Suprapubic skin (tissue), 4 donors: ENCODE measurements around the gene SPAG16. TPM values are rescaled to one million over a fixed set of nuclear protein-coding genes. Genes with fewer than 3 reads are reported as not detected.
"Not testable (repeated sequence)": the region's sequence is repeated elsewhere in the genome, so short reads cannot be mapped to it uniquely, and the experiment has no call there.

Source experiments
- DNase-seq, 2 donors: peaks; one replicate each; pipeline ENCODE4 v3.0.0-alpha.2; 2019; ENCODE audit warnings: low spot score in 2 of 2
- H3K27ac ChIP-seq: fragments of 200-600 bp; sonication (generic); one replicate; pipeline ENCODE4 v1.5.1; 2019
- H3K27me3 ChIP-seq: fragments of 200-600 bp; sonication (generic); one replicate; pipeline ENCODE4 v1.5.1; 2019
- H3K36me3 ChIP-seq: fragments of 200-600 bp; sonication (generic); one replicate; pipeline ENCODE4 v1.5.1; 2019
- H3K4me1 ChIP-seq: fragments of 200-600 bp; sonication (generic); one replicate; pipeline ENCODE4 v1.5.1; 2019
- H3K4me3 ChIP-seq: fragments of 200-600 bp; sonication (generic); one replicate; pipeline ENCODE4 v1.5.1; 2019; ENCODE audit warnings: mild to moderate bottlenecking
- H3K9me3 ChIP-seq: fragments of 200-600 bp; sonication (generic); one replicate; pipeline ENCODE4 v1.5.1; 2019
- EP300 ChIP-seq: sonication (generic); formaldehyde crosslinking; IDR thresholded peaks from one replicate; pipeline ENCODE4 v1.6.1; 2017; ENCODE audit warnings: antibody characterized with exemption
- POLR2A ChIP-seq, 2 donors: fragments of 450-650 bp; IDR thresholded peaks; one replicate each; pipeline ENCODE4 v1.6.1; 2017; ENCODE audit warnings: antibody characterized with exemption in 2 of 2, mild to moderate bottlenecking in 2 of 2, moderate library complexity in 2 of 2
- POLR2AphosphoS5 ChIP-seq, 3 donors: sonication (generic); formaldehyde crosslinking; IDR thresholded peaks; one replicate each; pipeline ENCODE4 v1.6.1; 2017; ENCODE audit warnings: antibody characterized with exemption in 3 of 3
- WGBS: methylation state at CpG from one replicate; pipeline ENCODE4 v1.1.5; 2018; 5-methylcytosine and 5-hydroxymethylcytosine counted together
- total RNA-seq, 4 donors: library from RNA; depleted of rRNA; stranded (reverse); fragments of >200 nt; gene quantifications; one replicate each; pipeline ENCODE4 v1.1.0, GENCODE V29; 2016
- TF ChIP-seq, protein P1 (sequence below), 2 donors: fragments of 200-600 bp in 1 of 2; fragments of 450-650 bp in 1 of 2; sonication (generic) in 1 of 2; IDR thresholded peaks; one replicate each; pipeline ENCODE4 v1.5.1; 2016 to 2019; ENCODE audit warnings: antibody characterized with exemption in 2 of 2, mild to moderate bottlenecking in 1 of 2, moderate library complexity in 1 of 2

Gene SPAG16
- total RNA-seq, 4 donors from 2014 or later: 17.5 to 31.4 (median 22.0) TPM

DNA sequence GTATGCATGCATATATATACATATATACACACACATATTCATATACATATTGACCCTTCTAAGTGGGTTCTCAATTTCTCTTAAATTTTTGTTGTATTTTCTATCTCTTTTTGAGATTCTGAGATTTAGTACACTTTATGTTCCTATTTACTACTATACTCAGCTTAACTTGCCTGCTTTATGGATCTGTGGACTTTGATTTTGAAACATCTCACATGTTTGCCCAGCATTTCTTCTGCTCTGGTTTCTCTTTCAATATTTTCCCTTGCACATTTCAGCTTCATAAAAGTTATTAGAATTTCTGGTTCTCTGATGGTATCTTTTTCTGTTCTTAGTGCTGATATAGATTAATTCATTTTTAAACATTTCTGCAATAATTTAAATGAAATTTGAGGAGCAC, 380.6 kb downstream of the SPAG16 start:
- no peak overlapping the region for H3K27ac ChIP-seq
- no peaks in the 10 kb centered on the region for H3K4me1 ChIP-seq
- H3K9me3 ChIP-seq: peaks cover 12% of the 10 kb centered on the region
- H3K36me3 ChIP-seq: no peaks in the 10 kb centered on the region
- no peak overlapping the region for H3K4me3 ChIP-seq
- TF ChIP-seq, protein P1, sequence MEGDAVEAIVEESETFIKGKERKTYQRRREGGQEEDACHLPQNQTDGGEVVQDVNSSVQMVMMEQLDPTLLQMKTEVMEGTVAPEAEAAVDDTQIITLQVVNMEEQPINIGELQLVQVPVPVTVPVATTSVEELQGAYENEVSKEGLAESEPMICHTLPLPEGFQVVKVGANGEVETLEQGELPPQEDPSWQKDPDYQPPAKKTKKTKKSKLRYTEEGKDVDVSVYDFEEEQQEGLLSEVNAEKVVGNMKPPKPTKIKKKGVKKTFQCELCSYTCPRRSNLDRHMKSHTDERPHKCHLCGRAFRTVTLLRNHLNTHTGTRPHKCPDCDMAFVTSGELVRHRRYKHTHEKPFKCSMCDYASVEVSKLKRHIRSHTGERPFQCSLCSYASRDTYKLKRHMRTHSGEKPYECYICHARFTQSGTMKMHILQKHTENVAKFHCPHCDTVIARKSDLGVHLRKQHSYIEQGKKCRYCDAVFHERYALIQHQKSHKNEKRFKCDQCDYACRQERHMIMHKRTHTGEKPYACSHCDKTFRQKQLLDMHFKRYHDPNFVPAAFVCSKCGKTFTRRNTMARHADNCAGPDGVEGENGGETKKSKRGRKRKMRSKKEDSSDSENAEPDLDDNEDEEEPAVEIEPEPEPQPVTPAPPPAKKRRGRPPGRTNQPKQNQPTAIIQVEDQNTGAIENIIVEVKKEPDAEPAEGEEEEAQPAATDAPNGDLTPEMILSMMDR (IDR thresholded peaks at IDR 0.05): no peak
- TF ChIP-seq POLR2AphosphoS5 (IDR thresholded peaks at IDR 0.05) (no peak), EP300 (no peak), POLR2A (IDR thresholded peaks at IDR 0.05) (no peak)
- DNase-seq: no peak
- no peaks in the 10 kb centered on the region for H3K27me3 ChIP-seq

DNA sequence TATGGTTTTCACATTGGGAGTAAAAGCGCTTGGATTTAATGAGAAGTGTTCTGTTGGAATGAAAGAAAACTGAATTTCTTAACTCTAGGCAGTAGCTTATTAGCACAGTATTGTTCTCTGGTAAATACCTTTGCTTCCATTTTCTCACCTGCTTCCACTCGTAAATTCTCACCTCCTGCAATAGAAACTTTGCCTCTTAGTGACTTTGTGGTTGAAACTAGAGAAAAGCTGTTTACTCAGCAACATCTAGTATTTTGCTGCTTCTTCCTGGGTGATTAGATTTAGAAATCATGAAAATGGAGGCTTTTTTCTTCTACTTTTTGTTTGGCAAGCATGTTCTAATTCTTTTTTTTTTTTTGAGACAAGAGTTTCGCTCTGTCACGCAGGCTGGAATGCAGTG, 385.4 kb downstream of the SPAG16 start:
- no peak overlapping the region for H3K27ac ChIP-seq
- DNase-seq: no peak
- H3K4me3 ChIP-seq: no peak overlapping the region
- no peaks in the 10 kb centered on the region for H3K36me3 ChIP-seq
- no peaks in the 10 kb centered on the region for H3K9me3 ChIP-seq
- WGBS: 82% methylated on average over 4 of the region's 4 CpGs
- H3K27me3 ChIP-seq: no peaks in the 10 kb centered on the region
- H3K4me1 ChIP-seq: no peaks in the 10 kb centered on the region
- TF ChIP-seq POLR2A (IDR thresholded peaks at IDR 0.05) (no peak), POLR2AphosphoS5 (IDR thresholded peaks at IDR 0.05) (no peak)

DNA sequence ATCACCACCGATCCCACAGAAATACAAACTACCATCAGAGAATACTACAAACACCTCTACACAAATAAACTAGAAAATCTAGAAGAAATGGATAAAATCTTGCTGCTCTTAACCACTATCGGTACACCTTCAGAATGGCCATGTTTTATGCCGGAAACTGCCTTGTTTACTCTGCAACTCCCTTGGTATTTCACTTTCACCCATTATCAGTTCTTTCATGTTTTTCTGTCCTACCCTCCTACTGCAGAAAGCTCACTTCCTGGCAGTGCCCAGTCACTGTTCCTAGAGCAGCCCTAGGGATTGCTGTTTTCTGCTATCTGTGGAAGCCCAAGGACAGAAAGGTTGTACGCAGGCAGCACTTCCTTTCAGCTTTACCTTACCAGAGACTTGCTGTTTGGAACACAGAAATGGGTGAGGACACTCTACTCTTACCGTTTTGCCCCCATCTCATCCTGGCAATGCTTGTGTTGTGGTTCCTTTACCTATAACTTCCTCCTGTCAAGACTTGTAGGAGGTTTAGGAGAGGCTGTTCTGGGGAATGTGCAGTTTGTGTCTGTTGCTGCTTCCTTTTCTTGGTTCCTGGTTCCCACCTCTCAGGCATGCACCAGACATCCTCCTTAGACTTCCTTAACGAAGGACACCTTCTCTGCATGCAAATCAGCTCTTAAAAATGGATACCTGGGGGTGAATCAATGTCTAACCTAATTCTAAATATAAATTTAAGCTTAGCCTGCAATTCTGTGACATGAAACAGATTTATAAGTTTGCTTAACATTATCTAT, 394.4 kb downstream of the SPAG16 start:
- Histone ChIP-seq H3K27ac (no peak overlapping the region), H3K36me3 (no peaks in the 10 kb centered on the region), H3K4me1 (no peaks in the 10 kb centered on the region), H3K4me3 (no peak overlapping the region), H3K27me3 (no peaks in the 10 kb centered on the region), H3K9me3 (no peaks in the 10 kb centered on the region)
- DNase-seq: no peak
- 70% methylated on average over 6 of the region's 6 CpGs for WGBS
- TF ChIP-seq POLR2A (IDR thresholded peaks at IDR 0.05): no peak

DNA sequence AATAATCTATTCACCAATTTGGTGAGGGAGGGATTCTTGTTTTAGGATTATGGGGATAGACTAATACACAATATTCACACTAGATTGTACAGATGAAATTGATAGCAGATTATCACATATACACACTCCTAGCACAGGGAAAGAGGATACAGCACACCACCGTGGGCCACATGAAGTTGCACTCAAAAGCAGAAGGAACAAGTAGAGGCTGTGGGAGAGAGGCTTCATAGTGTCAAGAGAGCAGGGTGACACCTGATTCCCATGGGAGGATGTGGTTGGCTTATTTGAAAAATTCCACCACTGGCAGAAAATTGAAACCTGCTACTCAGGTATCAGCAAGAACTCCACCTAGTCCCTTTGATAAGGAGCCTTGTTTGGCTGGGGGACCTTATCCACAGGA, 395.6 kb downstream of the SPAG16 start:
- H3K36me3 ChIP-seq: no peaks in the 10 kb centered on the region
- WGBS: 75% methylated on average over 1 of the region's 1 CpG
- no peak for DNase-seq

DNA sequence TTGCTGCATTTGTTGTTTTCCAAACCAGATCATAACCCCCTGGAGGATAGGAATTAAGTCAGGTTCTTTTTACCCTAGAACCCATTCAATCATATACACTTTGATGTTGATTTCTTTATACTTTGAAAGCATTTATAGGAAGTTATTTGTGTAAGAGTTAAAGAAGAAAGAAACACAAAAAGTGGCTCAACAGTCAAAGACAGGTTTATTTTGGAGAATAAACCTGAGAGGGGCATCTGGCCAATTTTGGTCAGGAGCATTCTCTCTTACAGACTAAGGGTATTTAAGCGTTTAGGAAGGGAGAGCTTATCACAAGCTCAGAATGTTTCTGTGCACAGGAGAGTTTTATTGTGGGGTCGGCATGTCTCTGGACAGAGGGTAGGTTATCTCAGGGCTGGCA, 398.0 kb downstream of the SPAG16 start:
- WGBS: 72% methylated on average over 2 of the region's 2 CpGs

More for the DNA sequence above, 395.6 kb downstream of the SPAG16 start:
- Histone ChIP-seq H3K9me3 (no peaks in the 10 kb centered on the region), H3K4me3 (no peak overlapping the region), H3K27me3 (no peaks in the 10 kb centered on the region), H3K27ac (no peak overlapping the region), H3K4me1 (no peaks in the 10 kb centered on the region)
- no peak for TF ChIP-seq POLR2AphosphoS5 (IDR thresholded peaks at IDR 0.05)
- TF ChIP-seq EP300: no peak
- TF ChIP-seq POLR2A (IDR thresholded peaks at IDR 0.05): no peak
- TF ChIP-seq, protein P1 (IDR thresholded peaks at IDR 0.05): no peak

DNA sequence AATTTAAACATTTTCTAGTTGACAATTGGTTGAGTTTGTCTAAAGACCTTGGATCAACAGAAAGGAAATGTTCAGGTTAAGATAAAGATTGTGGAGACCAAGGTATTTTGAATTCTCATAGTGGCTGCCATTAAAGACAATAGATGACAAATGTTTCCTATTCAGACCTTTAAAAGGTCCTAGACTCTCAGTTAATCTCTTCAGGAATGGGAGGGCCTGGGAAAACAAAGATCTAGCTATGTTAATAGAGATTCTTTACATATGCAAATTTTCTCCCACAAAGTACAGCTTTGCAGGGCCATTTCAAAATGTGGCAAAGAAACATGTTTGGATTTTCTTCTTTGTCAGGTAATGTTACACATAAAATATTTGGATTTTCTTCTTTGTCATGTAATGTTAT, 403.9 kb downstream of the SPAG16 start:
- Histone ChIP-seq H3K27ac (no peak overlapping the region), H3K4me3 (no peak overlapping the region), H3K27me3 (no peaks in the 10 kb centered on the region), H3K4me1 (no peaks in the 10 kb centered on the region), H3K36me3 (no peaks in the 10 kb centered on the region), H3K9me3 (no peaks in the 10 kb centered on the region)
- no peak for TF ChIP-seq EP300
- TF ChIP-seq, protein P1 (IDR thresholded peaks at IDR 0.05): no peak
- no peak for TF ChIP-seq POLR2A (IDR thresholded peaks at IDR 0.05)
- TF ChIP-seq POLR2AphosphoS5 (IDR thresholded peaks at IDR 0.05): no peak
- DNase-seq: no peak

More for the DNA sequence above, 398.0 kb downstream of the SPAG16 start:
- TF ChIP-seq EP300: no peak
- TF ChIP-seq, protein P1 (IDR thresholded peaks at IDR 0.05): no peak
- TF ChIP-seq POLR2AphosphoS5 (IDR thresholded peaks at IDR 0.05): no peak
- TF ChIP-seq POLR2A (IDR thresholded peaks at IDR 0.05): no peak
- H3K4me3 ChIP-seq: no peak overlapping the region
- H3K36me3 ChIP-seq: no peaks in the 10 kb centered on the region
- no peaks in the 10 kb centered on the region for H3K4me1 ChIP-seq
- H3K9me3 ChIP-seq: no peaks in the 10 kb centered on the region
- no peaks in the 10 kb centered on the region for H3K27me3 ChIP-seq
- no peak overlapping the region for H3K27ac ChIP-seq
- DNase-seq: no peak

DNA sequence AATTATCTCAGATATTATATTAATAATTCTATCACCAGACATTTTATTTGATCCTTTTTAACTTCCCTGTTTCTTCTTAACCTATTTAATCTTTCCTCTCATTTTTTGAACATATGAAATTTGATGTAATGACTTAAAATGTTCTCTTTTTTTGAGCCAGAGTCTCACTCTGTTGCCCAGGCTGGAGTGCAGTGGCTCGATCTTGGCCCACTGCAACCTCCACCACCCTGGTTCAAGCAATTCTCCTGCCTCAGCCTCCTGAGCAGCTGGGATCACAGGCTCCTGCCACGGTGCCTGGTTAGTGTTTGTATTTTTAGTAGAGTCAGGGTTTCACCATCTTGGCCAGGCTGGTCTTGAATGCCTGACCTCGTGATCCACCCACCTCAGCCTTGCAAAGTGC, 404.6 kb downstream of the SPAG16 start:
- 80% methylated on average over 3 of the region's 3 CpGs for WGBS
- not testable (repeated sequence) for H3K4me3 ChIP-seq, H3K9me3 ChIP-seq, DNase-seq, H3K27ac ChIP-seq, H3K27me3 ChIP-seq, H3K36me3 ChIP-seq, H3K4me1 ChIP-seq
